GM18508 (cell line): ENCODE measurements around the gene POLE.

Source experiments
- ATAC-seq: cut with Tn5 transposase; IDR thresholded peaks from one replicate; pipeline ENCODE4 v1.9.1; 2021; ENCODE audit warnings: moderate number of reproducible peaks; ENCODE audit not compliant: insufficient read depth, unreplicated experiment

Gene POLE

GRCh38 chr12:132659146-132659545, 28.0 kb downstream of the POLE start:
- no peak for ATAC-seq

- ATAC-seq, result no peak
Observed at GRCh38 chr12:132658149-132658894, 28.8 kb downstream of the POLE start.

GRCh38 chr12:132657004-132657727, 30.0 kb downstream of the POLE start:
- no peak for ATAC-seq

- no peak for ATAC-seq
Observed at GRCh38 chr12:132653567-132654290, 33.4 kb downstream of the POLE start.

- ATAC-seq, result no peak
Observed at GRCh38 chr12:132651444-132652100, 35.6 kb downstream of the POLE start.

- no peak for ATAC-seq
Observed at GRCh38 chr12:132649226-132649945, 37.8 kb downstream of the POLE start.

GRCh38 chr12:132648616-132649225, 38.4 kb downstream of the POLE start:
- ATAC-seq, result no peak

GRCh38 chr12:132647858-132648257, 39.3 kb downstream of the POLE start:
- ATAC-seq, result no peak

GRCh38 chr12:132646850-132647249, 40.3 kb downstream of the POLE start:
- no peak for ATAC-seq

- ATAC-seq, result no peak
Observed at GRCh38 chr12:132642846-132643835, 44.0 kb downstream of the POLE start.

GRCh38 chr12:132641811-132642650, 45.1 kb downstream of the POLE start:
- no peak for ATAC-seq

GRCh38 chr12:132640936-132641335, 46.2 kb downstream of the POLE start:
- no peak for ATAC-seq

GRCh38 chr12:132639956-132640520, 47.1 kb downstream of the POLE start:
- ATAC-seq, result no peak

- no peak for ATAC-seq
Observed at GRCh38 chr12:132638541-132639408, 48.4 kb downstream of the POLE start.

GRCh38 chr12:132637811-132638210, 49.3 kb downstream of the POLE start:
- no peak for ATAC-seq
